Vagina (tissue), 2 donors: ENCODE measurements around the gene TPM4.

ENCODE experiments used
- CTCF ChIP-seq, 3 experiments: fragments of 450-650 bp in 2 of 3; fragments of 200-600 bp in 1 of 3; sonication (generic) in 1 of 3; IDR thresholded peaks; one replicate each; pipeline ENCODE4 v1.5.1; 2017 to 2019; ENCODE audit warnings: antibody characterized with exemption in 3 of 3, mild to moderate bottlenecking in 2 of 3, moderate library complexity in 2 of 3
- POLR2AphosphoS5 ChIP-seq, 2 donors: sonication (generic); formaldehyde crosslinking; IDR thresholded peaks; one replicate each; pipeline ENCODE4 v1.9.0; 2017; ENCODE audit warnings: antibody characterized with exemption in 2 of 2, mild to moderate bottlenecking in 2 of 2, low read depth in 1 of 2; ENCODE audit not compliant: insufficient read depth in 1 of 2

GRCh38 chr19:16064209-16064889 lies 11.9 kb upstream of the TPM4 start:
- TF ChIP-seq CTCF (IDR thresholded peaks at IDR 0.05) (no peak), POLR2AphosphoS5 (IDR thresholded peaks at IDR 0.05; ENCODE audit: insufficient read depth in 1 of 2, low read depth in 1 of 2) (no peak)
